Gastrocnemius medialis (tissue), 4 donors: ENCODE results near the gene PROC.

Experiments
- POLR2A ChIP-seq, 2 donors: fragments of 450-650 bp; IDR thresholded peaks; one replicate each; pipeline ENCODE4 v1.6.1; 2017; ENCODE audit warnings: antibody characterized with exemption in 2 of 2, mild to moderate bottlenecking in 2 of 2, moderate library complexity in 2 of 2
- TF ChIP-seq, protein P1 (sequence below), 5 experiments: fragments of 450-650 bp in 3 of 5; fragments of 200-600 bp in 2 of 5; sonication (generic) in 2 of 5; IDR thresholded peaks in 4 of 5; conservative IDR thresholded peaks in 1 of 5; 1 replicate in 4 of 5; 2 replicates in 1 of 5; pipeline ENCODE4 v1.5.1; 2016 to 2019; ENCODE audit warnings: antibody characterized with exemption in 5 of 5, mild to moderate bottlenecking in 3 of 5, moderate library complexity in 3 of 5

DNA sequence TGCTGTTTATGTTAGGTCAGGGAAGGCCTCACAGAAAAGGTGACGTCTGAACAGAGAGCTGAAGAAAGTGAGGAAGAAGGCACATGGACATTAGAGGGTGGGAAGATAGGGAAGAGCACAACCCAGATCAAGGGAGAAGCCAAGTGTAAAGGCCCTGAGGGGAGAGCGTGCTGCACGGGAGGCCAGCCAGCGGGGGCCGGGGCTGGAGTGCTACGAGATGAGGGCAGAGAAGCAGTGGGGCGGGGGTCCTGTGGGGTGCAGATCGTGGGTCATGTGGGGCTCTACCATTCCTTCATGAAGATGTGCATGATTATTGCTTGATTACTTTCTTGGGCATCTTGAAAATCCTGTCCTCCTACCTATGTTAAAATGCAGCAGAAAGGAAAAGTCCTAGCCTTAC, 50.8 kb downstream of the PROC start:
- TF ChIP-seq, protein P1, sequence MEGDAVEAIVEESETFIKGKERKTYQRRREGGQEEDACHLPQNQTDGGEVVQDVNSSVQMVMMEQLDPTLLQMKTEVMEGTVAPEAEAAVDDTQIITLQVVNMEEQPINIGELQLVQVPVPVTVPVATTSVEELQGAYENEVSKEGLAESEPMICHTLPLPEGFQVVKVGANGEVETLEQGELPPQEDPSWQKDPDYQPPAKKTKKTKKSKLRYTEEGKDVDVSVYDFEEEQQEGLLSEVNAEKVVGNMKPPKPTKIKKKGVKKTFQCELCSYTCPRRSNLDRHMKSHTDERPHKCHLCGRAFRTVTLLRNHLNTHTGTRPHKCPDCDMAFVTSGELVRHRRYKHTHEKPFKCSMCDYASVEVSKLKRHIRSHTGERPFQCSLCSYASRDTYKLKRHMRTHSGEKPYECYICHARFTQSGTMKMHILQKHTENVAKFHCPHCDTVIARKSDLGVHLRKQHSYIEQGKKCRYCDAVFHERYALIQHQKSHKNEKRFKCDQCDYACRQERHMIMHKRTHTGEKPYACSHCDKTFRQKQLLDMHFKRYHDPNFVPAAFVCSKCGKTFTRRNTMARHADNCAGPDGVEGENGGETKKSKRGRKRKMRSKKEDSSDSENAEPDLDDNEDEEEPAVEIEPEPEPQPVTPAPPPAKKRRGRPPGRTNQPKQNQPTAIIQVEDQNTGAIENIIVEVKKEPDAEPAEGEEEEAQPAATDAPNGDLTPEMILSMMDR (IDR thresholded peaks at IDR 0.05 in 4 of 5, conservative IDR thresholded peaks at IDR 0.05 in 1 of 5) = no peak
- no peak for TF ChIP-seq POLR2A (IDR thresholded peaks at IDR 0.05)
